Nephron progenitor cell (in vitro differentiated cells): ENCODE measurements around the gene MLC1.
A peak's percentile ranks its signal among the peaks of the same experiment; 100 is the strongest.

ENCODE experiments used
- DNase-seq: peaks from one replicate; pipeline ENCODE4 v3.0.0; 2021
- H3K27ac Mint-ChIP-seq: 2 replicates; pipeline ENCODE4 v1.8.0; 2021; ENCODE audit warnings: mild to moderate bottlenecking, moderate library complexity, mixed read lengths
- H3K27me3 Mint-ChIP-seq: 2 replicates; pipeline ENCODE4 v1.8.0; 2021; ENCODE audit warnings: mild to moderate bottlenecking, low read depth, mixed read lengths; ENCODE audit not compliant: poor library complexity
- H3K36me3 Mint-ChIP-seq: 2 replicates; pipeline ENCODE4 v1.8.0; 2021; ENCODE audit warnings: low read depth, mixed read lengths
- H3K4me1 Mint-ChIP-seq: 2 replicates; pipeline ENCODE4 v1.8.0; 2021; ENCODE audit warnings: mixed read lengths
- H3K4me3 Mint-ChIP-seq: 2 replicates; pipeline ENCODE4 v1.8.0; 2021; ENCODE audit warnings: mild to moderate bottlenecking, moderate library complexity, mixed read lengths
- H3K9me3 Mint-ChIP-seq: 2 replicates; pipeline ENCODE4 v1.8.0; 2021; ENCODE audit warnings: mild to moderate bottlenecking, moderate library complexity, mixed read lengths
- CTCF ChIP-seq: fragments of 200-600 bp; sonication (generic); IDR thresholded peaks from 2 replicates; pipeline ENCODE4 v1.5.0; 2021; ENCODE audit warnings: antibody characterized with exemption

Gene MLC1

GRCh38 chr22:50014655-50015401 is 70.4 kb downstream of the MLC1 start:
- H3K4me3 Mint-ChIP-seq = no peak overlapping the region
- no peaks in the 10 kb centered on the region for H3K36me3 Mint-ChIP-seq
- peaks cover 44% of the 10 kb centered on the region for H3K27me3 Mint-ChIP-seq
- TF ChIP-seq CTCF = no peak
- H3K27ac Mint-ChIP-seq = no peak overlapping the region
- H3K4me1 Mint-ChIP-seq = peaks cover 7% of the 10 kb centered on the region
- H3K9me3 Mint-ChIP-seq = no peaks in the 10 kb centered on the region
- DNase-seq = peak; percentile 45

- Mint-ChIP-seq H3K4me3 (no peak overlapping the region), H3K27me3 (peaks cover 51% of the 10 kb centered on the region), H3K9me3 (no peaks in the 10 kb centered on the region), H3K36me3 (no peaks in the 10 kb centered on the region), H3K27ac (no peak overlapping the region), H3K4me1 (peaks cover 7% of the 10 kb centered on the region)
- DNase-seq = no peak
- TF ChIP-seq CTCF = no peak
Measured at GRCh38 chr22:50014053-50014501, 71.1 kb downstream of the MLC1 start.

- peak; percentile 44 for DNase-seq
- Mint-ChIP-seq H3K9me3 (no peaks in the 10 kb centered on the region), H3K4me3 (peak within 1 kb of the TSS; percentile 57), H3K36me3 (no peaks in the 10 kb centered on the region), H3K27ac (no peak within 1 kb of the TSS), H3K4me1 (peaks cover 7% of the 10 kb centered on the region), H3K27me3 (peaks cover 67% of the 10 kb centered on the region)
- TF ChIP-seq CTCF = no peak
Measured at GRCh38 chr22:50012211-50013181, 72.7 kb downstream of the MLC1 start, which contains the start of gene IL17REL. Gene IL17REL, minus strand, starts transcription at chr22:50012765. Its CDS starts 119 bp downstream, at chr22:50012646.

- Mint-ChIP-seq H3K27ac (no peak overlapping the region), H3K36me3 (no peaks in the 10 kb centered on the region), H3K27me3 (peaks cover 73% of the 10 kb centered on the region), H3K4me1 (peaks cover 7% of the 10 kb centered on the region), H3K4me3 (peak overlapping the region; percentile 57), H3K9me3 (no peaks in the 10 kb centered on the region)
- TF ChIP-seq CTCF = no peak
- DNase-seq = peak; percentile 4
Measured at GRCh38 chr22:50011447-50012210, 73.6 kb downstream of the MLC1 start.

- Mint-ChIP-seq H3K27me3 (peaks cover 74% of the 10 kb centered on the region), H3K9me3 (no peaks in the 10 kb centered on the region), H3K4me1 (peaks cover 7% of the 10 kb centered on the region), H3K36me3 (no peaks in the 10 kb centered on the region), H3K4me3 (peak overlapping the region; percentile 18), H3K27ac (no peak overlapping the region)
- peak; percentile 25 for DNase-seq
- TF ChIP-seq CTCF = no peak
Measured at GRCh38 chr22:50010676-50011446, 74.4 kb downstream of the MLC1 start.
